ENCODE results near the gene SACS. TPM values are rescaled to one million over a fixed set of nuclear protein-coding genes. Genes with fewer than 3 reads are reported as not detected.

Gene SACS
- total and polyA plus RNA-seq, 2 of the 4 experiments (the other 2 are of a cell fraction): 14.7 to 121 TPM

GRCh38 chr13:23414682-23415081 is 18.8 kb downstream of the SACS start:
- ChIA-PET CTCF (no interaction called here), POLR2A (ENCODE audit: unreplicated experiment) (no interaction called here)
- Histone ChIP-seq H2BK5ac (ENCODE audit: low read depth, low read length, poor library complexity, severe bottlenecking) (no peak overlapping the region), H2BK120ac (ENCODE audit: low read depth, low read length) (no peak overlapping the region), H2BK15ac (ENCODE audit: low read depth, low read length) (no peak overlapping the region), H4K5ac (ENCODE audit: low read depth, low read length) (no peak overlapping the region), H3K27ac (ENCODE audit: insufficient read depth, low read length) (no peak overlapping the region), H3K56ac (ENCODE audit: extremely low read depth, insufficient read depth, low read length) (no peak overlapping the region), H3K9me3 (ENCODE audit: control insufficient read depth, insufficient read depth, low read length) (no peaks in the 10 kb centered on the region), H2BK20ac (ENCODE audit: low read depth, low read length) (no peak overlapping the region), H3K9ac (ENCODE audit: low read depth, low read length) (no peak overlapping the region), H2AK5ac (ENCODE audit: low read depth, low read length) (no peak overlapping the region), H3K9me1 (ENCODE audit: insufficient read depth, low read length) (no peaks in the 10 kb centered on the region), H3K4me3 (ENCODE audit: insufficient read depth, low read depth, low read length) (no peak overlapping the region), H3K27me3 (ENCODE audit: control insufficient read depth, insufficient read depth, low read length) (no peaks in the 10 kb centered on the region), H3K14ac (replicated peaks; ENCODE audit: low read depth, low read length) (no peak overlapping the region), H3K4me1 (ENCODE audit: control insufficient read depth, insufficient read depth, low read length) (no peaks in the 10 kb centered on the region), H3K79me1 (ENCODE audit: low read depth in 1 of 2, low read length in 2 of 2) (0 out of 4 replicates have a peak, but pooled peaks cover 2 to 15% of the 10 kb centered on the region in 2 experiments), H3K4ac (ENCODE audit: low read depth, low read length) (no peak overlapping the region), H3K23ac (ENCODE audit: low read depth, low read length) (no peak overlapping the region), H3K4me2 (ENCODE audit: low read depth, low read length) (no peak overlapping the region), H2AFZ (replicated peaks; ENCODE audit: low read length, poor library complexity) (no peak overlapping the region), H4K91ac (ENCODE audit: insufficient read depth, low read depth, low read length) (no peak overlapping the region), H3K36me3 (ENCODE audit: control insufficient read depth, insufficient read depth, low read length) (no peaks in the 10 kb centered on the region; the same call in none of the 2 replicates), H4K8ac (ENCODE audit: low read depth in 2 of 2, low read length in 2 of 2) (no peak overlapping the region), H2AK9ac (replicated peaks; ENCODE audit: low read depth, low read length, poor library complexity) (no peak overlapping the region), H4K20me1 (ENCODE audit: insufficient read depth, low read length) (no peaks in the 10 kb centered on the region), H3K18ac (ENCODE audit: low read depth, low read length) (no peak overlapping the region)
- no TSS peak for BruUV-seq (replicated peaks)
- DNase-seq (no peak), ATAC-seq (ENCODE audit: low read depth) (no peak)
- intact Hi-C loops (cut with micrococcal nuclease) (no loop called here), dilution Hi-C loops (cut with HindIII; ENCODE audit: low sequenced_read_pairs, unreplicated experiment) (no loop called here), in situ Hi-C loops (cut with MboI; ENCODE audit: low sequenced_read_pairs) (no loop called here)
- WGBS, 2 experiments (ENCODE audit: extremely low coverage in 2 of 2, insufficient read length in 1 of 2): no CpG with 5 or more reads among the region's 2 CpGs
- TF ChIP-seq RCOR1 (IDR thresholded peaks at IDR 0.05; ENCODE audit: insufficient replicate concordance, low read length) (no peak), NFE2L2 (IDR thresholded peaks at IDR 0.05; ENCODE audit: low read depth, low read length) (no peak), POLR2A (IDR thresholded peaks at IDR 0.05; ENCODE audit: low read depth, low read length) (no peak), SMC3 (IDR thresholded peaks at IDR 0.05; ENCODE audit: low read depth, low read length) (no peak), MAFK (IDR thresholded peaks at IDR 0.05; ENCODE audit: low read depth, low read length) (no peak), RFX5 (IDR thresholded peaks at IDR 0.05; ENCODE audit: low read depth, low read length) (no peak), CHD1 (IDR thresholded peaks at IDR 0.05; ENCODE audit: low read depth, low read length) (no peak), BHLHE40 (IDR thresholded peaks at IDR 0.05; ENCODE audit: low read depth, low read length) (no peak), MAZ (IDR thresholded peaks at IDR 0.05; ENCODE audit: borderline replicate concordance, low read depth, low read length) (no peak), FOS (IDR thresholded peaks at IDR 0.05; ENCODE audit: low read depth, low read length) (no peak)
- TF ChIP-seq, protein P1, sequence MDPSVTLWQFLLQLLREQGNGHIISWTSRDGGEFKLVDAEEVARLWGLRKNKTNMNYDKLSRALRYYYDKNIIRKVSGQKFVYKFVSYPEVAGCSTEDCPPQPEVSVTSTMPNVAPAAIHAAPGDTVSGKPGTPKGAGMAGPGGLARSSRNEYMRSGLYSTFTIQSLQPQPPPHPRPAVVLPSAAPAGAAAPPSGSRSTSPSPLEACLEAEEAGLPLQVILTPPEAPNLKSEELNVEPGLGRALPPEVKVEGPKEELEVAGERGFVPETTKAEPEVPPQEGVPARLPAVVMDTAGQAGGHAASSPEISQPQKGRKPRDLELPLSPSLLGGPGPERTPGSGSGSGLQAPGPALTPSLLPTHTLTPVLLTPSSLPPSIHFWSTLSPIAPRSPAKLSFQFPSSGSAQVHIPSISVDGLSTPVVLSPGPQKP (IDR thresholded peaks at IDR 0.05; ENCODE audit: borderline replicate concordance, low read depth, low read length): no peak
- TF ChIP-seq, protein P2, sequence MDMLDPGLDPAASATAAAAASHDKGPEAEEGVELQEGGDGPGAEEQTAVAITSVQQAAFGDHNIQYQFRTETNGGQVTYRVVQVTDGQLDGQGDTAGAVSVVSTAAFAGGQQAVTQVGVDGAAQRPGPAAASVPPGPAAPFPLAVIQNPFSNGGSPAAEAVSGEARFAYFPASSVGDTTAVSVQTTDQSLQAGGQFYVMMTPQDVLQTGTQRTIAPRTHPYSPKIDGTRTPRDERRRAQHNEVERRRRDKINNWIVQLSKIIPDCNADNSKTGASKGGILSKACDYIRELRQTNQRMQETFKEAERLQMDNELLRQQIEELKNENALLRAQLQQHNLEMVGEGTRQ (IDR thresholded peaks at IDR 0.05; ENCODE audit: low read depth, low read length): no peak

Data from IMR-90 (cell line).